HEK293 (cell line): Measurements from ENCODE around the gene MAP7.
"Not testable (repeated sequence)": the region's sequence is repeated elsewhere in the genome, so short reads cannot be mapped to it uniquely, and the experiment has no call there.

Experiments used
- CTCF ChIA-PET: fragments of 350-600 bp; formaldehyde crosslinking; extraction: SDS; loops from one replicate; lab custom pipeline; 2021; ENCODE audit warnings: antibody characterized with exemption; lab: Yijun Ruan, JAX
- POLR2A ChIA-PET: fragments of 300-600 bp; formaldehyde crosslinking; extraction: SDS; loops from one replicate; lab custom pipeline; 2020; ENCODE audit warnings: antibody characterized with exemption, inconsistent platforms; lab: Yijun Ruan, JAX
- H3K27ac ChIP-seq: fragments of 200-500 bp; sonication (Bioruptor generic); 2 replicates; pipeline ENCODE4 v1.5.1; 2014; ENCODE audit warnings: low read depth, low read length, control low read depth, inconsistent platforms; ENCODE audit errors: extremely low read depth
- H3K36me3 ChIP-seq, 2 experiments: fragments of 200-500 bp in 1 of 2; sonication (Bioruptor generic) in 1 of 2; 1 replicate in 1 of 2; 2 replicates in 1 of 2; pipeline ENCODE4 v1.5.1; 2014 to 2017; ENCODE audit warnings: inconsistent platforms in 2 of 2, low read length in 2 of 2; ENCODE audit not compliant: control insufficient read depth in 2 of 2, insufficient read depth in 1 of 2
- H3K4me1 ChIP-seq: fragments of 200-500 bp; sonication (Bioruptor generic); 2 replicates; pipeline ENCODE4 v1.5.1; 2014; ENCODE audit warnings: mild to moderate bottlenecking, low read length, inconsistent platforms; ENCODE audit not compliant: control insufficient read depth, insufficient read depth
- H3K4me3 ChIP-seq: 2 replicates; pipeline ENCODE4 v1.5.1; 2011; ENCODE audit warnings: low read depth, mild to moderate bottlenecking, control low read depth, low read length, moderate library complexity
- H3K9me3 ChIP-seq: fragments of 200-500 bp; sonication (Bioruptor generic); 2 replicates; pipeline ENCODE4 v1.5.1; 2014; ENCODE audit warnings: low read depth, low read length, inconsistent platforms; ENCODE audit not compliant: control insufficient read depth, insufficient read depth
- BCL11B ChIP-seq: fragments of 450-650 bp; formaldehyde crosslinking; IDR thresholded peaks from 2 replicates; pipeline ENCODE4 v1.5.1; 2016; ENCODE audit warnings: low read depth, missing biosample characterization, missing genetic modification characterization
- GLI2 ChIP-seq: fragments of 450-650 bp; formaldehyde crosslinking; IDR thresholded peaks from 2 replicates; pipeline ENCODE4; 2017; ENCODE audit warnings: missing biosample characterization, missing genetic modification characterization, low read depth, borderline replicate concordance
- REPIN1 ChIP-seq: fragments of 450-650 bp; formaldehyde crosslinking; IDR thresholded peaks from 2 replicates; pipeline ENCODE4 v1.5.1; 2017; ENCODE audit warnings: missing biosample characterization, missing genetic modification characterization, low read depth
- ZBTB21 ChIP-seq: fragments of 450-650 bp; formaldehyde crosslinking; IDR thresholded peaks from 2 replicates; pipeline ENCODE4 v1.5.1; 2017; ENCODE audit warnings: missing biosample characterization, missing genetic modification characterization
- ZBTB6 ChIP-seq: fragments of 450-650 bp; formaldehyde crosslinking; IDR thresholded peaks from 2 replicates; pipeline ENCODE4 v1.5.1; 2017; ENCODE audit warnings: missing biosample characterization, missing genetic modification characterization
- ZFP37 ChIP-seq: fragments of 450-650 bp; formaldehyde crosslinking; IDR thresholded peaks from 2 replicates; pipeline ENCODE4 v1.5.1; 2016; ENCODE audit warnings: missing biosample characterization, missing genetic modification characterization
- ZNF114 ChIP-seq: fragments of 450-650 bp; formaldehyde crosslinking; IDR thresholded peaks from 2 replicates; pipeline ENCODE4 v1.5.0; 2017; ENCODE audit warnings: missing biosample characterization, missing genetic modification characterization
- ZNF223 ChIP-seq: fragments of 450-650 bp; formaldehyde crosslinking; IDR thresholded peaks from 2 replicates; pipeline ENCODE4 v1.5.1; 2016; ENCODE audit warnings: missing biosample characterization, missing genetic modification characterization
- ZNF23 ChIP-seq: fragments of 450-650 bp; formaldehyde crosslinking; IDR thresholded peaks from 2 replicates; pipeline ENCODE4 v1.5.1; 2016; ENCODE audit warnings: missing biosample characterization, missing genetic modification characterization, borderline replicate concordance
- ZNF354C ChIP-seq: fragments of 450-650 bp; formaldehyde crosslinking; IDR thresholded peaks from 2 replicates; pipeline ENCODE4 v1.5.1; 2016; ENCODE audit warnings: missing biosample characterization, missing genetic modification characterization, low read depth, borderline replicate concordance
- ZNF37A ChIP-seq: fragments of 450-650 bp; IDR thresholded peaks from 2 replicates; pipeline ENCODE4 v1.5.1; 2018; ENCODE audit warnings: missing biosample characterization, missing genetic modification characterization
- ZNF394 ChIP-seq: fragments of 450-650 bp; formaldehyde crosslinking; IDR thresholded peaks from 2 replicates; pipeline ENCODE4 v1.5.1; 2016; ENCODE audit warnings: missing biosample characterization, missing genetic modification characterization, mild to moderate bottlenecking, moderate library complexity, borderline replicate concordance
- ZNF521 ChIP-seq: fragments of 450-650 bp; formaldehyde crosslinking; IDR thresholded peaks from 2 replicates; pipeline ENCODE4 v1.5.1; 2017; ENCODE audit warnings: missing biosample characterization, mild to moderate bottlenecking, missing genetic modification characterization
- ZNF549 ChIP-seq: fragments of 450-650 bp; IDR thresholded peaks from 2 replicates; pipeline ENCODE4 v1.5.1; 2018; ENCODE audit warnings: missing biosample characterization, missing genetic modification characterization, mild to moderate bottlenecking, inconsistent platforms, moderate library complexity
- ZNF747 ChIP-seq: fragments of 450-650 bp; formaldehyde crosslinking; IDR thresholded peaks from 2 replicates; pipeline ENCODE4 v1.5.1; 2016; ENCODE audit warnings: missing biosample characterization, missing genetic modification characterization
- ZNF776 ChIP-seq: fragments of 450-650 bp; formaldehyde crosslinking; IDR thresholded peaks from 2 replicates; pipeline ENCODE4 v1.5.0; 2017; ENCODE audit warnings: missing biosample characterization, missing genetic modification characterization, borderline replicate concordance
- ZNF843 ChIP-seq: fragments of 450-650 bp; formaldehyde crosslinking; IDR thresholded peaks from 2 replicates; pipeline ENCODE4 v1.5.1; 2016; ENCODE audit warnings: missing biosample characterization, missing genetic modification characterization
- ZSCAN16 ChIP-seq: fragments of 450-650 bp; formaldehyde crosslinking; IDR thresholded peaks from 2 replicates; pipeline ENCODE4 v1.5.1; 2016; ENCODE audit warnings: missing biosample characterization, missing genetic modification characterization
- ZSCAN30 ChIP-seq: fragments of 450-650 bp; IDR thresholded peaks from 2 replicates; pipeline ENCODE4 v1.5.1; 2018; ENCODE audit warnings: missing biosample characterization, mild to moderate bottlenecking, missing genetic modification characterization, moderate library complexity
- TF ChIP-seq, protein P1 (sequence below): fragments of 450-650 bp; formaldehyde crosslinking; IDR thresholded peaks from 2 replicates; pipeline ENCODE4 v1.5.1; 2016; ENCODE audit warnings: missing biosample characterization, missing genetic modification characterization
- TF ChIP-seq, protein P2 (sequence below): fragments of 450-650 bp; formaldehyde crosslinking; IDR thresholded peaks from 2 replicates; pipeline ENCODE4 v1.5.1; 2016; ENCODE audit warnings: missing biosample characterization, missing genetic modification characterization

Gene MAP7

GRCh38 chr6:136591617-136592016 lies 41.4 kb upstream of the MAP7 start (continued):
- TF ChIP-seq ZNF394 (tag by site-specific recombination) (no peak), ZNF23 (tag by site-specific recombination) (no peak), ZNF843 (tag by site-specific recombination) (no peak)

GRCh38 chr6:136590846-136591245 lies 40.6 kb upstream of the MAP7 start:
- peaks cover 9 to 35% of the 10 kb centered on the region in 2 experiments for H3K36me3 ChIP-seq
- H3K27ac ChIP-seq, POLR2A ChIA-PET, H3K4me3 ChIP-seq, H3K4me1 ChIP-seq, H3K9me3 ChIP-seq: not testable (repeated sequence)
- CTCF ChIA-PET = interaction anchor here (0.7 to 2.2 kb wide), 2 partner anchors 9 to 202 kb away, joined by 3 to 7 read pairs; partner anchors contain the start of gene MAP3K5

- TF ChIP-seq ZSCAN30 (tag by site-specific recombination) (no peak), ZNF37A (tag by site-specific recombination) (no peak), ZNF549 (tag by site-specific recombination) (no peak), ZNF776 (tag by site-specific recombination) (no peak), ZBTB6 (tag by site-specific recombination) (no peak), REPIN1 (tag by site-specific recombination) (no peak), ZSCAN16 (tag by site-specific recombination) (no peak), ZBTB21 (no peak), BCL11B (tag by site-specific recombination) (no peak), ZFP37 (tag by site-specific recombination) (no peak), GLI2 (tag by site-specific recombination) (no peak), ZNF521 (no peak), ZNF747 (tag by site-specific recombination) (no peak), ZNF223 (tag by site-specific recombination) (no peak), ZNF354C (tag by site-specific recombination) (no peak), ZNF114 (tag by site-specific recombination) (no peak)
- TF ChIP-seq, protein P1, sequence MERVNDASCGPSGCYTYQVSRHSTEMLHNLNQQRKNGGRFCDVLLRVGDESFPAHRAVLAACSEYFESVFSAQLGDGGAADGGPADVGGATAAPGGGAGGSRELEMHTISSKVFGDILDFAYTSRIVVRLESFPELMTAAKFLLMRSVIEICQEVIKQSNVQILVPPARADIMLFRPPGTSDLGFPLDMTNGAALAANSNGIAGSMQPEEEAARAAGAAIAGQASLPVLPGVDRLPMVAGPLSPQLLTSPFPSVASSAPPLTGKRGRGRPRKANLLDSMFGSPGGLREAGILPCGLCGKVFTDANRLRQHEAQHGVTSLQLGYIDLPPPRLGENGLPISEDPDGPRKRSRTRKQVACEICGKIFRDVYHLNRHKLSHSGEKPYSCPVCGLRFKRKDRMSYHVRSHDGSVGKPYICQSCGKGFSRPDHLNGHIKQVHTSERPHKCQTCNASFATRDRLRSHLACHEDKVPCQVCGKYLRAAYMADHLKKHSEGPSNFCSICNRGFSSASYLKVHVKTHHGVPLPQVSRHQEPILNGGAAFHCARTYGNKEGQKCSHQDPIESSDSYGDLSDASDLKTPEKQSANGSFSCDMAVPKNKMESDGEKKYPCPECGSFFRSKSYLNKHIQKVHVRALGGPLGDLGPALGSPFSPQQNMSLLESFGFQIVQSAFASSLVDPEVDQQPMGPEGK (tag by site-specific recombination) = no peak
- TF ChIP-seq, protein P2, sequence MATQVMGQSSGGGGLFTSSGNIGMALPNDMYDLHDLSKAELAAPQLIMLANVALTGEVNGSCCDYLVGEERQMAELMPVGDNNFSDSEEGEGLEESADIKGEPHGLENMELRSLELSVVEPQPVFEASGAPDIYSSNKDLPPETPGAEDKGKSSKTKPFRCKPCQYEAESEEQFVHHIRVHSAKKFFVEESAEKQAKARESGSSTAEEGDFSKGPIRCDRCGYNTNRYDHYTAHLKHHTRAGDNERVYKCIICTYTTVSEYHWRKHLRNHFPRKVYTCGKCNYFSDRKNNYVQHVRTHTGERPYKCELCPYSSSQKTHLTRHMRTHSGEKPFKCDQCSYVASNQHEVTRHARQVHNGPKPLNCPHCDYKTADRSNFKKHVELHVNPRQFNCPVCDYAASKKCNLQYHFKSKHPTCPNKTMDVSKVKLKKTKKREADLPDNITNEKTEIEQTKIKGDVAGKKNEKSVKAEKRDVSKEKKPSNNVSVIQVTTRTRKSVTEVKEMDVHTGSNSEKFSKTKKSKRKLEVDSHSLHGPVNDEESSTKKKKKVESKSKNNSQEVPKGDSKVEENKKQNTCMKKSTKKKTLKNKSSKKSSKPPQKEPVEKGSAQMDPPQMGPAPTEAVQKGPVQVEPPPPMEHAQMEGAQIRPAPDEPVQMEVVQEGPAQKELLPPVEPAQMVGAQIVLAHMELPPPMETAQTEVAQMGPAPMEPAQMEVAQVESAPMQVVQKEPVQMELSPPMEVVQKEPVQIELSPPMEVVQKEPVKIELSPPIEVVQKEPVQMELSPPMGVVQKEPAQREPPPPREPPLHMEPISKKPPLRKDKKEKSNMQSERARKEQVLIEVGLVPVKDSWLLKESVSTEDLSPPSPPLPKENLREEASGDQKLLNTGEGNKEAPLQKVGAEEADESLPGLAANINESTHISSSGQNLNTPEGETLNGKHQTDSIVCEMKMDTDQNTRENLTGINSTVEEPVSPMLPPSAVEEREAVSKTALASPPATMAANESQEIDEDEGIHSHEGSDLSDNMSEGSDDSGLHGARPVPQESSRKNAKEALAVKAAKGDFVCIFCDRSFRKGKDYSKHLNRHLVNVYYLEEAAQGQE (tag by site-specific recombination) = no peak
- TF ChIP-seq, all 188 proteins: peak for 0
- POLR2A ChIA-PET = no interaction called here
- H3K9me3 ChIP-seq = no peaks in the 10 kb centered on the region
- no peaks in the 10 kb centered on the region for H3K4me1 ChIP-seq
- no peak overlapping the region for H3K27ac ChIP-seq
- CTCF ChIA-PET = interaction anchor here (0.5 to 1.2 kb wide), 4 partner anchors 37 to 204 kb away, joined by 3 to 5 read pairs (median 4); partner anchors contain the start of gene MAP3K5
- peaks cover 9 to 33% of the 10 kb centered on the region in 2 experiments for H3K36me3 ChIP-seq
- no peak overlapping the region for H3K4me3 ChIP-seq
Measured at GRCh38 chr6:136587527-136587926, 37.3 kb upstream of the MAP7 start.
